HL-60 (cell line): Measurements from ENCODE around the gene GPATCH11.

Source experiments
- DNase-seq, 2 experiments: peaks; one replicate each; pipeline ENCODE4 v3.0.0-alpha.2; 2010 to 2020; ENCODE audit warnings: low read depth in 1 of 2, low spot score in 1 of 2
- H3K27ac ChIP-seq: fragments of 250-450 bp; sonication (Bioruptor Pico); replicated peaks from 2 replicates; pipeline ENCODE4 v1.5.1; 2020; ENCODE audit warnings: mild to moderate bottlenecking, moderate library complexity
- H3K27me3 ChIP-seq: fragments of 250-450 bp; sonication (Bioruptor Pico); 2 replicates; pipeline ENCODE4 v1.5.1; 2021; ENCODE audit warnings: mild to moderate bottlenecking, moderate library complexity; ENCODE audit not compliant: insufficient read depth, poor library complexity, severe bottlenecking
- H3K4me3 ChIP-seq: replicated peaks from 2 replicates; pipeline ENCODE4 v1.5.1; 2011; ENCODE audit warnings: mild to moderate bottlenecking, control low read depth, low read length; ENCODE audit not compliant: insufficient read depth
- GABPA ChIP-seq: IDR thresholded peaks from 2 replicates; pipeline ENCODE4 v1.6.1; 2012; ENCODE audit warnings: low read depth
- POLR2AphosphoS5 ChIP-seq: IDR thresholded peaks from 2 replicates; pipeline ENCODE4 v1.6.1; 2012; ENCODE audit warnings: low read depth
- REST ChIP-seq: IDR thresholded peaks from 2 replicates; pipeline ENCODE4 v1.6.1; 2012; ENCODE audit warnings: low read depth; ENCODE audit not compliant: insufficient replicate concordance
- SPI1 ChIP-seq: IDR thresholded peaks from 2 replicates; pipeline ENCODE4 v1.6.1; 2012; ENCODE audit warnings: low read depth, mild to moderate bottlenecking, borderline replicate concordance
- TF ChIP-seq, protein P1 (sequence below): IDR thresholded peaks from one replicate; pipeline ENCODE4 v1.5.1; 2011; ENCODE audit warnings: low read length, control low read depth, inconsistent platforms; ENCODE audit not compliant: insufficient read depth

Gene GPATCH11

DNA sequence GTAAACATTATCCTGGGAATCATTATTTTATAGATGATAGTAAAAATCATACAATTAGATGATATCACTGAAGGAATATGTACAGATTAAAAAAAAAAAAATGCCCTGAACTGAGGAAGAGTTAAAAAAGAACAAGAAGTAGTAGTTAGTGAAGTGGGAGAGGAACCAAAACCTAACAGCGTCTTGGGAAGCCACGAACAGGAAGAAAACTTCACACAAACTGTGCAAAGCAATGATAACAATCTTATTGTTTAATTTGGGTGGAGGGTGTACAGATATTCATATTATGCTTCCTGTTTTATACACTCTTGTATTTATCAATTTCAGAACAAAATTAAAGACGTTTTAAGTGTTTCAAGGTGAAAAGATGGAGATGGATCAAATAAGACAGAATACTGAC, 3.6 kb upstream of the GPATCH11 start:
- TF ChIP-seq SPI1, result no peak
- TF ChIP-seq GABPA, result 0 out of 2 replicates have a peak, but pooled peaks have one; percentile 28
- Histone ChIP-seq H3K27me3 (no peaks in the 10 kb centered on the region), H3K4me3 (no peak overlapping the region), H3K27ac (peak overlapping the region; percentile 41)
- DNase-seq, result no peak

DNA sequence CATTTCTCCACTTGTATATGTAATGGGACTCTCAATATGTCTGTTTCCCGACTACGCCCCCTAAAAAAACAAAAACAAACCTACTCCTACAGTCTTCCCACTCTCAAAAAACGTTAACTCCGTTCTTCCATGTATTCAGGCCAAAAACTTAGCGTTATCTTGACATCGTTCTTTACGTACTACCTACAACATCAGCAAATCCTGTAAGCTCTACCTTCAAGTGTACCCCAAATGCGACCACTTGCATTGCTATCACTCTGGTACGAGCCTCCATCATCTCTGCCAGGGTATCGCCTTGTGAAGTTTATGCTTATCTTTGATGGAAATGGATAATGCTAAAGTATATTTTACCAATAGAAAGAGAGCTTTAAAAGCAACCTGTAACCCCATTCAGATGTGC, 479 bp downstream of the GPATCH11 start:
- no peak for DNase-seq
- H3K27ac ChIP-seq, result peak overlapping the region; percentile 69
- no peaks in the 10 kb centered on the region for H3K27me3 ChIP-seq
- peak overlapping the region; percentile 80 for H3K4me3 ChIP-seq
- no peak for TF ChIP-seq GABPA
- no peak for TF ChIP-seq SPI1
- TF ChIP-seq REST, result no peak
- TF ChIP-seq, protein P1, sequence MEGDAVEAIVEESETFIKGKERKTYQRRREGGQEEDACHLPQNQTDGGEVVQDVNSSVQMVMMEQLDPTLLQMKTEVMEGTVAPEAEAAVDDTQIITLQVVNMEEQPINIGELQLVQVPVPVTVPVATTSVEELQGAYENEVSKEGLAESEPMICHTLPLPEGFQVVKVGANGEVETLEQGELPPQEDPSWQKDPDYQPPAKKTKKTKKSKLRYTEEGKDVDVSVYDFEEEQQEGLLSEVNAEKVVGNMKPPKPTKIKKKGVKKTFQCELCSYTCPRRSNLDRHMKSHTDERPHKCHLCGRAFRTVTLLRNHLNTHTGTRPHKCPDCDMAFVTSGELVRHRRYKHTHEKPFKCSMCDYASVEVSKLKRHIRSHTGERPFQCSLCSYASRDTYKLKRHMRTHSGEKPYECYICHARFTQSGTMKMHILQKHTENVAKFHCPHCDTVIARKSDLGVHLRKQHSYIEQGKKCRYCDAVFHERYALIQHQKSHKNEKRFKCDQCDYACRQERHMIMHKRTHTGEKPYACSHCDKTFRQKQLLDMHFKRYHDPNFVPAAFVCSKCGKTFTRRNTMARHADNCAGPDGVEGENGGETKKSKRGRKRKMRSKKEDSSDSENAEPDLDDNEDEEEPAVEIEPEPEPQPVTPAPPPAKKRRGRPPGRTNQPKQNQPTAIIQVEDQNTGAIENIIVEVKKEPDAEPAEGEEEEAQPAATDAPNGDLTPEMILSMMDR, result no peak
- TF ChIP-seq POLR2AphosphoS5, result no peak

DNA sequence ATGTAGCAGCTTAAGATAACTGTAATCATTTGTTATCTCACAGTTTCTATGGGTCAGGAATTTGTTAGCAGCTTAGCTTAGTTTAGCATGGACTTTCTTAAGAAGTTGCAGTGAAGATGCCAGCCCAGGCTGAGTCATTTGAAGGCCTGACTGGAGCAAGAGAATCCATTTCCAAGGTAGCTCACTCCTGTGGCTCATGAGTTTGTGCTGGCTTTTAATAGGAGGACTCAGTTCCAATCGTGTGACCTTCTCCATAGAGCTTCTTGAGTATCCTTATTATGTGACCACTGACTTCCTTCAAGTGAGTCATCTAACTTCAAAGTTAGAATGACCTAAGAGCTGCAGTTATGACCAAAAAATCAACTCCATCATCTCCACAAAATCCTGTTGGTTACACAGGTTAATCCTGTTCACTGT, 1.4 kb downstream of the GPATCH11 start:
- Histone ChIP-seq H3K4me3 (no peak overlapping the region), H3K27me3 (no peaks in the 10 kb centered on the region), H3K27ac (no peak overlapping the region)
- DNase-seq, result no peak
- TF ChIP-seq, protein P1, result no peak
- TF ChIP-seq SPI1 (no peak), POLR2AphosphoS5 (no peak), REST (no peak), GABPA (no peak)

DNA sequence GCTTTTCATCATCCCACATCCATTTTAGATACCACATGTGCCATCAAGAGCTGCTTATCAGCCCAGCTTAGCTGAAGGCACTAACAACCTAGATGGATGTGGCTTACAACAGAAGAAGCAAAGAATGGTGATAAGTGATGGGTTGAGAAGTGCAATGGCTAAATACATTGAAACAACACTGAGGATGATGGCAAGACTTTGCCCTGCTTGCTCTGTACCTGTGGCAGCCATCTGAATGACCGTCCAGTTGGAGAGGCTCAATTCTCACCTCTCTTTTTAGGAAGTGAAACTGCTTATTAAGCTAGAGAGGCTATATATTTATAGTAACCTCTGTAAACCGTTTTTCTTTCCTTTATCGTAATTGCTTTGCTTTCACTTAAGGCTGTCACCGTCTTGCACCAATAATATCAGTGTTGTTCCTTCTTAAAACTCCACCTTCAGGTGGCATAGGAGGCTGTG, 5.7 kb downstream of the GPATCH11 start:
- H3K27ac ChIP-seq, result no peak overlapping the region
- TF ChIP-seq REST, result no peak
- TF ChIP-seq, protein P1, result no peak
- TF ChIP-seq SPI1, result no peak
- TF ChIP-seq GABPA, result no peak
- no peak for TF ChIP-seq POLR2AphosphoS5
- no peak for DNase-seq
- no peak overlapping the region for H3K4me3 ChIP-seq
- H3K27me3 ChIP-seq, result no peaks in the 10 kb centered on the region
